GM23338 (cell line): ENCODE results near the gene SCP2. TPM values are rescaled to one million over a fixed set of nuclear protein-coding genes. Genes with fewer than 3 reads are reported as not detected.

ENCODE experiments used
- ATAC-seq: fragments of 200-7000 bp; cut with Tn5 transposase; 3 replicates; pipeline ENCODE4 v1.9.1; 2020
- DNase-seq: peaks from one replicate; pipeline ENCODE4 v3.0.0-alpha.2; 2015; ENCODE audit warnings: low spot score
- H2AFZ ChIP-seq: fragments of 200-600 bp; sonication (generic); 2 replicates; pipeline ENCODE4 v1.8.0; 2016; ENCODE audit warnings: antibody characterized with exemption, mild to moderate bottlenecking, moderate library complexity
- H3F3A ChIP-seq: fragments of 200-600 bp; sonication (generic); replicated peaks from 2 replicates; pipeline ENCODE4 v1.8.0; 2017; ENCODE audit warnings: antibody characterized with exemption, mixed run types, low read depth
- H3K27ac ChIP-seq: fragments of 200-600 bp; sonication (generic); 2 replicates; pipeline ENCODE4 v1.6.1; 2016; ENCODE audit warnings: low read depth
- H3K27me3 ChIP-seq: fragments of 200-600 bp; sonication (generic); 2 replicates; pipeline ENCODE4 v1.8.0; 2016; ENCODE audit warnings: mild to moderate bottlenecking, mixed run types, moderate library complexity; ENCODE audit not compliant: insufficient read depth
- H3K36me3 ChIP-seq: fragments of 200-600 bp; sonication (generic); 2 replicates; pipeline ENCODE4 v1.8.0; 2016; ENCODE audit warnings: mild to moderate bottlenecking; ENCODE audit not compliant: insufficient read depth
- H3K4me1 ChIP-seq: fragments of 200-600 bp; sonication (generic); 2 replicates; pipeline ENCODE4 v1.8.0; 2016; ENCODE audit warnings: mild to moderate bottlenecking, moderate library complexity; ENCODE audit not compliant: insufficient read depth
- H3K4me2 ChIP-seq: fragments of 200-600 bp; sonication (generic); 2 replicates; pipeline ENCODE4 v1.7.1; 2017; ENCODE audit warnings: mixed run types
- H3K4me3 ChIP-seq: fragments of 200-600 bp; sonication (generic); 2 replicates; pipeline ENCODE4 v1.6.1; 2016; ENCODE audit warnings: mixed run types
- H3K79me2 ChIP-seq: fragments of 200-600 bp; sonication (generic); replicated peaks from 2 replicates; pipeline ENCODE4 v1.8.0; 2017; ENCODE audit warnings: mild to moderate bottlenecking; ENCODE audit not compliant: insufficient read depth
- H3K9me2 ChIP-seq: fragments of 200-600 bp; sonication (generic); 2 replicates; pipeline ENCODE4 v1.8.0; 2017; ENCODE audit not compliant: insufficient read depth
- H4K20me1 ChIP-seq: fragments of 200-600 bp; sonication (generic); replicated peaks from 2 replicates; pipeline ENCODE4 v1.8.0; 2017; ENCODE audit warnings: mild to moderate bottlenecking; ENCODE audit not compliant: insufficient read depth
- H3K27ac Mint-ChIP-seq: 2 replicates; pipeline ENCODE4 v1.8.0; 2020; ENCODE audit warnings: inconsistent platforms, mild to moderate bottlenecking, moderate library complexity, mixed read lengths
- H3K27me3 Mint-ChIP-seq: 3 replicates; pipeline ENCODE4 v1.8.0; 2022; ENCODE audit warnings: low read depth, mild to moderate bottlenecking, moderate library complexity, mixed read lengths, inconsistent platforms; ENCODE audit not compliant: insufficient read depth, poor library complexity
- H3K36me3 Mint-ChIP-seq: 3 replicates; pipeline ENCODE4 v1.8.0; 2021; ENCODE audit warnings: low read depth, mild to moderate bottlenecking, inconsistent platforms, moderate library complexity, mixed read lengths
- H3K4me1 Mint-ChIP-seq: 3 replicates; pipeline ENCODE4 v1.8.0; 2020; ENCODE audit warnings: mild to moderate bottlenecking, inconsistent platforms, mixed read lengths
- H3K4me3 Mint-ChIP-seq: 3 replicates; pipeline ENCODE4 v1.8.0; 2021; ENCODE audit warnings: moderate library complexity, mild to moderate bottlenecking, inconsistent platforms, mixed read lengths
- H3K9me3 Mint-ChIP-seq: 3 replicates; pipeline ENCODE4 v1.8.0; 2020; ENCODE audit warnings: moderate library complexity, mild to moderate bottlenecking, inconsistent platforms, mixed read lengths
- JUNB ChIP-seq: IDR thresholded peaks from one replicate; pipeline ENCODE4 v1.6.1; 2016; ENCODE audit warnings: antibody characterized with exemption; ENCODE audit not compliant: unreplicated experiment
- STAT1 ChIP-seq: IDR thresholded peaks from one replicate; pipeline ENCODE4 v1.6.1; 2016; ENCODE audit warnings: antibody characterized with exemption; ENCODE audit not compliant: unreplicated experiment
- ZNF114 ChIP-seq: fragments of 250-450 bp; sonication (Bioruptor Pico); IDR thresholded peaks from 2 replicates; pipeline ENCODE4 v1.5.0; 2020; ENCODE audit warnings: mild to moderate bottlenecking, moderate library complexity
- ZNF331 ChIP-seq: fragments of 250-450 bp; sonication (Bioruptor Pico); IDR thresholded peaks from 2 replicates; pipeline ENCODE4 v1.5.0; 2020; ENCODE audit warnings: low read depth, mild to moderate bottlenecking, moderate library complexity
- polyA plus RNA-seq: library from polyadenylated mRNA; unstranded; fragments of >200 nt; fragmentation: Nextera tagmentation; extraction: Ambion mirVana; gene quantifications from 2 replicates; pipeline ENCODE4 v1.2.1, GENCODE V29; 2016
- total RNA-seq: library from RNA; depleted of rRNA; stranded (reverse); fragments of >200 nt; shearing (Covaris generic); gene quantifications from 2 replicates; pipeline ENCODE4 v1.2.3, GENCODE V29; 2014
- TF ChIP-seq, protein P1 (sequence below): fragments of 250-450 bp; sonication (Bioruptor Pico); IDR thresholded peaks from 2 replicates; pipeline ENCODE4 v1.5.0; 2020; ENCODE audit warnings: mild to moderate bottlenecking, moderate library complexity

Gene SCP2
- total and polyA plus RNA-seq, 2 experiments from 2014 or later, result 66.3 to 116 TPM

- TF ChIP-seq, protein P1, sequence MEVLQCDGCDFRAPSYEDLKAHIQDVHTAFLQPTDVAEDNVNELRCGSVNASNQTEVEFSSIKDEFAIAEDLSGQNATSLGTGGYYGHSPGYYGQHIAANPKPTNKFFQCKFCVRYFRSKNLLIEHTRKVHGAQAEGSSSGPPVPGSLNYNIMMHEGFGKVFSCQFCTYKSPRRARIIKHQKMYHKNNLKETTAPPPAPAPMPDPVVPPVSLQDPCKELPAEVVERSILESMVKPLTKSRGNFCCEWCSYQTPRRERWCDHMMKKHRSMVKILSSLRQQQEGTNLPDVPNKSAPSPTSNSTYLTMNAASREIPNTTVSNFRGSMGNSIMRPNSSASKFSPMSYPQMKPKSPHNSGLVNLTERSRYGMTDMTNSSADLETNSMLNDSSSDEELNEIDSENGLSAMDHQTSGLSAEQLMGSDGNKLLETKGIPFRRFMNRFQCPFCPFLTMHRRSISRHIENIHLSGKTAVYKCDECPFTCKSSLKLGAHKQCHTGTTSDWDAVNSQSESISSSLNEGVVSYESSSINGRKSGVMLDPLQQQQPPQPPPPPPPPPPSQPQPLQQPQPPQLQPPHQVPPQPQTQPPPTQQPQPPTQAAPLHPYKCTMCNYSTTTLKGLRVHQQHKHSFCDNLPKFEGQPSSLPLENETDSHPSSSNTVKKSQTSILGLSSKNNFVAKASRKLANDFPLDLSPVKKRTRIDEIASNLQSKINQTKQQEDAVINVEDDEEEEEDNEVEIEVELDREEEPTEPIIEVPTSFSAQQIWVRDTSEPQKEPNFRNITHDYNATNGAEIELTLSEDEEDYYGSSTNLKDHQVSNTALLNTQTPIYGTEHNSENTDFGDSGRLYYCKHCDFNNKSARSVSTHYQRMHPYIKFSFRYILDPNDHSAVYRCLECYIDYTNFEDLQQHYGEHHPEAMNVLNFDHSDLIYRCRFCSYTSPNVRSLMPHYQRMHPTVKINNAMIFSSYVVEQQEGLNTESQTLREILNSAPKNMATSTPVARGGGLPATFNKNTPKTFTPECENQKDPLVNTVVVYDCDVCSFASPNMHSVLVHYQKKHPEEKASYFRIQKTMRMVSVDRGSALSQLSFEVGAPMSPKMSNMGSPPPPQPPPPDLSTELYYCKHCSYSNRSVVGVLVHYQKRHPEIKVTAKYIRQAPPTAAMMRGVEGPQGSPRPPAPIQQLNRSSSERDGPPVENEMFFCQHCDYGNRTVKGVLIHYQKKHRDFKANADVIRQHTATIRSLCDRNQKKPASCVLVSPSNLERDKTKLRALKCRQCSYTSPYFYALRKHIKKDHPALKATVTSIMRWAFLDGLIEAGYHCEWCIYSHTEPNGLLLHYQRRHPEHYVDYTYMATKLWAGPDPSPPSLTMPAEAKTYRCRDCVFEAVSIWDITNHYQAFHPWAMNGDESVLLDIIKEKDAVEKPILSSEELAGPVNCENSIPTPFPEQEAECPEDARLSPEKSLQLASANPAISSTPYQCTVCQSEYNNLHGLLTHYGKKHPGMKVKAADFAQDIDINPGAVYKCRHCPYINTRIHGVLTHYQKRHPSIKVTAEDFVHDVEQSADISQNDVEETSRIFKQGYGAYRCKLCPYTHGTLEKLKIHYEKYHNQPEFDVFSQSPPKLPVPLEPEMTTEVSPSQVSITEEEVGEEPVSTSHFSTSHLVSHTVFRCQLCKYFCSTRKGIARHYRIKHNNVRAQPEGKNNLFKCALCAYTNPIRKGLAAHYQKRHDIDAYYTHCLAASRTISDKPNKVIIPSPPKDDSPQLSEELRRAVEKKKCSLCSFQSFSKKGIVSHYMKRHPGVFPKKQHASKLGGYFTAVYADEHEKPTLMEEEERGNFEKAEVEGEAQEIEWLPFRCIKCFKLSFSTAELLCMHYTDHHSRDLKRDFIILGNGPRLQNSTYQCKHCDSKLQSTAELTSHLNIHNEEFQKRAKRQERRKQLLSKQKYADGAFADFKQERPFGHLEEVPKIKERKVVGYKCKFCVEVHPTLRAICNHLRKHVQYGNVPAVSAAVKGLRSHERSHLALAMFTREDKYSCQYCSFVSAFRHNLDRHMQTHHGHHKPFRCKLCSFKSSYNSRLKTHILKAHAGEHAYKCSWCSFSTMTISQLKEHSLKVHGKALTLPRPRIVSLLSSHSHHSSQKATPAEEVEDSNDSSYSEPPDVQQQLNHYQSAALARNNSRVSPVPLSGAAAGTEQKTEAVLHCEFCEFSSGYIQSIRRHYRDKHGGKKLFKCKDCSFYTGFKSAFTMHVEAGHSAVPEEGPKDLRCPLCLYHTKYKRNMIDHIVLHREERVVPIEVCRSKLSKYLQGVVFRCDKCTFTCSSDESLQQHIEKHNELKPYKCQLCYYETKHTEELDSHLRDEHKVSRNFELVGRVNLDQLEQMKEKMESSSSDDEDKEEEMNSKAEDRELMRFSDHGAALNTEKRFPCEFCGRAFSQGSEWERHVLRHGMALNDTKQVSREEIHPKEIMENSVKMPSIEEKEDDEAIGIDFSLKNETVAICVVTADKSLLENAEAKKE (CRISPR knock-in tag), result no peak
- TF ChIP-seq STAT1 (no peak), ZNF331 (CRISPR knock-in tag) (no peak), ZNF114 (CRISPR knock-in tag) (no peak), JUNB (no peak)
These were observed 95.1 kb downstream of the SCP2 start (continued) for GRCh38 chr1:53022179-53022578.

- Mint-ChIP-seq H3K9me3 (no peaks in the 10 kb centered on the region), H3K27me3 (peaks cover 2% of the 10 kb centered on the region), H3K27ac (no peak overlapping the region), H3K36me3 (no peaks in the 10 kb centered on the region), H3K4me1 (no peaks in the 10 kb centered on the region), H3K4me3 (no peak overlapping the region)
- TF ChIP-seq JUNB, result no peak
- Histone ChIP-seq H4K20me1 (no peaks in the 10 kb centered on the region), H3K4me2 (no peak overlapping the region), H3K9me2 (no peaks in the 10 kb centered on the region), H3K79me2 (peaks cover 13% of the 10 kb centered on the region; the same call in 1 of the 2 replicates), H3K36me3 (no peaks in the 10 kb centered on the region), H2AFZ (no peak overlapping the region), H3K27me3 (no peaks in the 10 kb centered on the region), H3F3A (no peaks in the 10 kb centered on the region), H3K4me3 (no peak overlapping the region), H3K4me1 (no peaks in the 10 kb centered on the region), H3K27ac (peak overlapping the region; percentile 26; the same call in 1 of the 2 replicates)
- ATAC-seq (no peak), DNase-seq (no peak)
These were observed 96.5 kb downstream of the SCP2 start for GRCh38 chr1:53023546-53023945.
